ENCODE measurements around the gene TMEM175. TPM values are rescaled to one million over a fixed set of nuclear protein-coding genes. Genes with fewer than 3 reads are reported as not detected.

Gene TMEM175
- total and polyA plus RNA-seq, 8 donors, result 7.3 to 82.8 (median 19.5) TPM

DNA sequence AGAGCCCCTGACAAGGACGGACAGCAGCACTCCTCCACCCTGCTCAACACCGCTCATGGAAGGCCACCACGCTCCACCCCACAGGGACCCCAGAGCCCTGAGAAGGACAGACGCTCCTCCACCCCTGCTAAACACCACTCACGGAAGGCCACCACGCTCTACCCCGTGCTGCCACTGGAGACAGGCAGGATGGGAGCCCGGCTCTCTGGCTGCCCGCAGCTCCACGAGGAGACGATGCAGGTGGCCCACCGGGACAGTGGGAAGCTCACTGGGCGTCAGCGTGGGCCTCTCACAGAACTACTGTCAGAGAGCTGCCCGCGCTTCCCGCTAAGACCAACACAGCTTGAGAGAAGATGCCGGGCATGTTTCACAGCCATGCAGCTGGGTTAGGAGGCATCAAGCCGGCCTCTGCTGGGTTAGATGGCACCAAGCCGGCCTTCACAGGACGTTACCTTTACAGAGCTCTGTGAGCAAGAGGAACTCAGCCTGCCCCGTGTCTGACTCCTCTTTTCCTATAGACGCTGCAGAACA, 21.0 kb upstream of the TMEM175 start:
- H3K9me3 ChIP-seq, result no peaks in the 10 kb centered on the region
- DNase-seq, result no peak
- H3K27ac ChIP-seq, result peak overlapping the region in 1 of 5 donors; percentile 74
- intact Hi-C loops (cut with DNase I; ENCODE audit: low total_unique reads), result no loop called here
- WGBS, 5 donors, result 95 to 97% (median 96%) methylated on average over 18 to 23 of the region's 23 CpGs
- TF ChIP-seq POLR2A (IDR thresholded peaks at IDR 0.05) (no peak), EP300 (IDR thresholded peaks at IDR 0.05) (no peak), POLR2AphosphoS5 (IDR thresholded peaks at IDR 0.05) (no peak)
- TF ChIP-seq, protein P1, sequence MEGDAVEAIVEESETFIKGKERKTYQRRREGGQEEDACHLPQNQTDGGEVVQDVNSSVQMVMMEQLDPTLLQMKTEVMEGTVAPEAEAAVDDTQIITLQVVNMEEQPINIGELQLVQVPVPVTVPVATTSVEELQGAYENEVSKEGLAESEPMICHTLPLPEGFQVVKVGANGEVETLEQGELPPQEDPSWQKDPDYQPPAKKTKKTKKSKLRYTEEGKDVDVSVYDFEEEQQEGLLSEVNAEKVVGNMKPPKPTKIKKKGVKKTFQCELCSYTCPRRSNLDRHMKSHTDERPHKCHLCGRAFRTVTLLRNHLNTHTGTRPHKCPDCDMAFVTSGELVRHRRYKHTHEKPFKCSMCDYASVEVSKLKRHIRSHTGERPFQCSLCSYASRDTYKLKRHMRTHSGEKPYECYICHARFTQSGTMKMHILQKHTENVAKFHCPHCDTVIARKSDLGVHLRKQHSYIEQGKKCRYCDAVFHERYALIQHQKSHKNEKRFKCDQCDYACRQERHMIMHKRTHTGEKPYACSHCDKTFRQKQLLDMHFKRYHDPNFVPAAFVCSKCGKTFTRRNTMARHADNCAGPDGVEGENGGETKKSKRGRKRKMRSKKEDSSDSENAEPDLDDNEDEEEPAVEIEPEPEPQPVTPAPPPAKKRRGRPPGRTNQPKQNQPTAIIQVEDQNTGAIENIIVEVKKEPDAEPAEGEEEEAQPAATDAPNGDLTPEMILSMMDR (IDR thresholded peaks at IDR 0.05), result no peak
- peaks cover 11 to 20% (median 13%) of the 10 kb centered on the region in 4 donors for H3K4me1 ChIP-seq
- H3K27me3 ChIP-seq, result no peaks in the 10 kb centered on the region
- H3K36me3 ChIP-seq, result peaks cover 36 to 73% (median 68%) of the 10 kb centered on the region in 4 donors
- H3K4me3 ChIP-seq, result no peak overlapping the region

DNA sequence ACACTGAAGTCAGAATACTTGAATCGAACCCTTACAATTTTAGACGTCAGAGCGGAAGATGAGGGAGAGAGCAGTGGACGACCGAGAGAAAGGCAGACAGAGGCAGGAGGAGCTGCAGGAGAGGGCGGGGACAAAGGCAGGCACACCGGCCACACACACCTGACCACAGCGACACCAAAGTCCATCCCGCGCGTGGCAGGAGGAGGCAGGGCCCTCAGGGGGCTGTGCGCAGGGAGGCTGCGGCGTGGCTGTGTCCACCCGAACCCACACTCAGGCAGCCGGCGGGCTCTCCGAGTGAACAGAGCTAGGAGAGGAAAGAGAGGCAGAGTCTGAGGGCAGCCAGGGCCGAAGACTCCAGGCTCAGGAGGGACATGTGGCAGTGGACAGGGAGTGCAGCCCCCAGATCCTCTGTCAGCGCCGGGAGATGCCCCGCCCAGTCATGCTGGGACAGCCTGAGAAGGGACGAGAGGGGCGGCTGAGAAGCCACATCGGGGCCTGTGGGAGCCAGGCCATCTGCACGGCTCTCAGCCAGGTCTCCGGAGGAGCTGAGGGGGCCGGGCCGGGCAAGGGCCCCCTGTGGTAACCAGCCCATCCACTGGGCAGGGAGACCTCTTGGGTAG, 20.3 kb upstream of the TMEM175 start:
- H3K4me1 ChIP-seq, result peaks cover 12 to 24% (median 15%) of the 10 kb centered on the region in 4 donors
- DNase-seq, result no peak
- H3K4me3 ChIP-seq, result no peak overlapping the region
- intact Hi-C loops (cut with DNase I; ENCODE audit: low total_unique reads), result no loop called here
- no peaks in the 10 kb centered on the region for H3K9me3 ChIP-seq
- H3K27ac ChIP-seq, result peak overlapping the region in 2 of 5 donors; percentile 59 to 74
- WGBS, 5 donors, result 86 to 92% (median 89%) methylated on average over 27 to 29 of the region's 29 CpGs
- H3K27me3 ChIP-seq, result no peaks in the 10 kb centered on the region
- TF ChIP-seq POLR2A (IDR thresholded peaks at IDR 0.05) (no peak), EP300 (IDR thresholded peaks at IDR 0.05) (no peak), POLR2AphosphoS5 (IDR thresholded peaks at IDR 0.05) (no peak)
- TF ChIP-seq, protein P1 (IDR thresholded peaks at IDR 0.05), result no peak
- peaks cover 36 to 66% (median 63%) of the 10 kb centered on the region in 4 donors for H3K36me3 ChIP-seq

DNA sequence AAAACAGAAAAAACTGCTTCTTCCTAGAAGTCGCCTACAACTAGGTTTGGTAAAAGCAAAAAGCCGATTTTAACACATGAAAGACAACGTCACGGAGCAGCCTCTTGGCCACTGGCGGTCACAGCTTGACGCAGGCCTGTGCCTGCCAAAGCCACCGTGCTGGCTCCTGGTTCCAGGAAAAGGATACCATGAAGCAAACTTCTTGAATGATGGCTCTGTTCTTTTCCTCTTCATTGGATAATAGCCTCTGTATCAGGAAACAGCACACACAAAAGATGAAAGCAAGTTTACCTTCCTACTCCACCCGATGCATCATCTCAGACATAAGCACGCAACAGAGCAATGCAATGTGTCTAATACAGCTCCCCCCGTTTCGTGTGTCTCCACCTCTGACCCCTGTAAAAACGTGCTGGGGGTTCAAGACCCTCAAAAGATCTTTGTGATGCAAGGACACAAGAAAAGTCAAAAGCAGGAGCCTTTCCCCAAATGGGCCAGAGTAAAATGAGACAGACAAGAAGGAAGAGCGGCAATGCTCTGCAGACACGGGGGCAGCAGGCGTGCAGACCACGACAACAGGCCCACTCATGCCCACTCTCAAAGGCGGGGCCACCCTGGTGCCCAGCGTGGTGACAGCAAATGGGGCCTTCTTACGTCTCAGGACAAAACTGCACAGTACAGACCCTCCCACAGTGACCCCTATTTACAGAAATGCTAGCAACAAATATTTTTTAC, 19.5 kb upstream of the TMEM175 start:
- DNase-seq, result no peak
- 70 to 82% (median 80%) methylated on average over 19 of the region's 19 CpGs for WGBS, 5 donors
- no peak overlapping the region for H3K4me3 ChIP-seq
- H3K27me3 ChIP-seq, result no peaks in the 10 kb centered on the region
- H3K9me3 ChIP-seq, result no peaks in the 10 kb centered on the region
- TF ChIP-seq POLR2A (IDR thresholded peaks at IDR 0.05), result no peak
- TF ChIP-seq, protein P1 (IDR thresholded peaks at IDR 0.05), result no peak
- TF ChIP-seq EP300 (IDR thresholded peaks at IDR 0.05), result no peak
- no peak for TF ChIP-seq POLR2AphosphoS5 (IDR thresholded peaks at IDR 0.05)
- peaks cover 34 to 59% (median 56%) of the 10 kb centered on the region in 4 donors for H3K36me3 ChIP-seq
- peak overlapping the region in 2 of 5 donors; percentile 59 to 74 for H3K27ac ChIP-seq
- intact Hi-C loops (cut with DNase I; ENCODE audit: low total_unique reads), result no loop called here
- H3K4me1 ChIP-seq, result peaks cover 12 to 24% (median 15%) of the 10 kb centered on the region in 4 donors

DNA sequence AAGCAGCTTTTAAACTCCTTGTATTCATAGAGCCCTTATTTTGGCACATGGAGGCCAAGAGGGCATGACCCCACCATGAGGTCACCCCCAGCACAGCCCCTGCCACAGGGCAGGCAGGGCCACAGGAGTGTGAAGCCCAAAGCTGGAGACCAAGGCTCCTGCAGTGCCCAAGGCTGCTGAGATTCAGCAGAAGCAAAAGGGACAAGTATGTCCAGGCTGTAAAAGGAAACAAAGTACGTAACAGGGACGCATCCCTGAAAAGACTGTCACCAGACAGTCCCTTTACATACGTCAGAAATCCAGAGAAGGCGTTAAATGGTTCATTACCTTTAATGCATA, 19.0 kb upstream of the TMEM175 start:
- intact Hi-C loops (cut with DNase I; ENCODE audit: low total_unique reads), result no loop called here
- Histone ChIP-seq H3K27me3 (no peaks in the 10 kb centered on the region), H3K36me3 (peaks cover 30 to 53% (median 51%) of the 10 kb centered on the region in 4 donors), H3K4me1 (peaks cover 12 to 24% (median 15%) of the 10 kb centered on the region in 4 donors), H3K27ac (peak overlapping the region in 1 of 5 donors; percentile 17), H3K4me3 (no peak overlapping the region), H3K9me3 (no peaks in the 10 kb centered on the region)
- DNase-seq, result no peak
- TF ChIP-seq POLR2AphosphoS5 (IDR thresholded peaks at IDR 0.05), result no peak
- TF ChIP-seq, protein P1 (IDR thresholded peaks at IDR 0.05), result no peak
- TF ChIP-seq EP300 (IDR thresholded peaks at IDR 0.05), result no peak
- no peak for TF ChIP-seq POLR2A (IDR thresholded peaks at IDR 0.05)
- WGBS, 5 donors, result 86 to 95% (median 91%) methylated on average over 4 of the region's 4 CpGs
